ENCODE measurements around the gene MKI67. TPM values are rescaled to one million over a fixed set of nuclear protein-coding genes. Genes with fewer than 3 reads are reported as not detected.

Gene MKI67
- total RNA-seq, 1 donor from 2014 or later, result 40.6 TPM

- DNase-seq (ENCODE audit: low read depth), result no peak
- TF ChIP-seq, protein P1, sequence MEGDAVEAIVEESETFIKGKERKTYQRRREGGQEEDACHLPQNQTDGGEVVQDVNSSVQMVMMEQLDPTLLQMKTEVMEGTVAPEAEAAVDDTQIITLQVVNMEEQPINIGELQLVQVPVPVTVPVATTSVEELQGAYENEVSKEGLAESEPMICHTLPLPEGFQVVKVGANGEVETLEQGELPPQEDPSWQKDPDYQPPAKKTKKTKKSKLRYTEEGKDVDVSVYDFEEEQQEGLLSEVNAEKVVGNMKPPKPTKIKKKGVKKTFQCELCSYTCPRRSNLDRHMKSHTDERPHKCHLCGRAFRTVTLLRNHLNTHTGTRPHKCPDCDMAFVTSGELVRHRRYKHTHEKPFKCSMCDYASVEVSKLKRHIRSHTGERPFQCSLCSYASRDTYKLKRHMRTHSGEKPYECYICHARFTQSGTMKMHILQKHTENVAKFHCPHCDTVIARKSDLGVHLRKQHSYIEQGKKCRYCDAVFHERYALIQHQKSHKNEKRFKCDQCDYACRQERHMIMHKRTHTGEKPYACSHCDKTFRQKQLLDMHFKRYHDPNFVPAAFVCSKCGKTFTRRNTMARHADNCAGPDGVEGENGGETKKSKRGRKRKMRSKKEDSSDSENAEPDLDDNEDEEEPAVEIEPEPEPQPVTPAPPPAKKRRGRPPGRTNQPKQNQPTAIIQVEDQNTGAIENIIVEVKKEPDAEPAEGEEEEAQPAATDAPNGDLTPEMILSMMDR (conservative IDR thresholded peaks at IDR 0.05; ENCODE audit: low read depth, low read length), result no peak
- no peak overlapping the region for H3K4me3 ChIP-seq (ENCODE audit: low read depth, low read length)
These were observed 41.9 kb downstream of the MKI67 start for GRCh38 chr10:128084364-128084763.

DNA sequence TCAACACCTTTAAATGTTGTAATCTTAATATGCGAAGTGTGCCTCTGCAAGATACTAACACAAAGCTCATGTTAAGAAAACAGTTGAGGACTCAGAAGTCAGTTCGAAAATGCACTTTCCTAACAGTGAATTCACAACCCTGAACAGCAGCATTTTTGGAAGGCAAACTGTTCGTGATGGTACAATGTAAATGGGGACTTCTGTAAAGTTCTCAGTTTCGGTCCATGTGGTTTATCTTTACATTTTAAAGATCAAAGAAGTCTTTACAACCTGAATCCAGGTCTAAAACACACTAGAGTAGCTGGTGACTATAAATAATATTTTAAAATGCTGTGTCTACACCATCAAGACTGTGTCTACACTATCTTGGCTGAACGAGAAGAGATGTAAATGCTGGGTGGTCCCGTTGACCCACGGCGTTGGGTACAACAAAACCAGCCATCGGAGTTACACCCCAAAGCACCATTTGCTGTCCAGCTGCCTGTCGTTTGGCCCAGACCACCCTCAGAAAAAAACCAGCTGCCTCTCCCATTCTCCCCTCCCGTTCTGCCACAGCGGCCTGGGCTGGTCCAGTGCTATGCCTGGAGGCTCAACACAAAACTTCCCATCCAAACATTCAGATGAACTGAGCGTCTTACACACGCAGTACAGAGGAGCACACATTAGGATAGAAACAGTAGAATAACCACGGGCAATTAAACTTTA lies 42.9 kb downstream of the MKI67 start:
- DNase-seq (ENCODE audit: low read depth), result no peak
- TF ChIP-seq, protein P1 (conservative IDR thresholded peaks at IDR 0.05; ENCODE audit: low read depth, low read length), result no peak
- no peak overlapping the region for H3K4me3 ChIP-seq (ENCODE audit: low read depth, low read length)

- no peak overlapping the region for H3K4me3 ChIP-seq (ENCODE audit: low read depth, low read length)
- TF ChIP-seq, protein P1 (conservative IDR thresholded peaks at IDR 0.05; ENCODE audit: low read depth, low read length), result no peak
- DNase-seq (ENCODE audit: low read depth), result no peak
These were observed 44.5 kb downstream of the MKI67 start for GRCh38 chr10:128081720-128082119.

GRCh38 chr10:128081222-128081621 lies 45.0 kb downstream of the MKI67 start:
- DNase-seq (ENCODE audit: low read depth), result no peak
- TF ChIP-seq, protein P1 (conservative IDR thresholded peaks at IDR 0.05; ENCODE audit: low read depth, low read length), result no peak
- H3K4me3 ChIP-seq (ENCODE audit: low read depth, low read length), result no peak overlapping the region

DNA sequence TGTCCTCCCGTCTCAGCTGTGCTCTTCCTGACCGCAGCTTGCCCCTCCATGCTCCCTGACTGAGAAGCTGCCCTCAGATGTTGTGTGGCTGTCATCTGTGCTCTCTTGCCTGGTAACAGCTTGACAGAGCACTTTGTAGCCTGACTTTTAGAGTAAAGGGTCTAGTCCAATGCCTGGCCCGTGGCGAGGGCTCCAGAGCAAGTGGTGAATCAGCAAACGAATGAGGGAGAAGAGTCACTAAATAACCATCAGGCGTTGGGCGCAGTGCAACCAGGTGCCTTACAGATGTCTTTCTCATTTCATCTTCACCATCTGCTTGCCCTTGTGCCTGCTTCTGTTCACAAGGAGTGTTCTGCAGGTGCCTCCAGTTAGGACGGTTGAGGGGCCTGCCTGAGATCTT lies 45.6 kb downstream of the MKI67 start:
- no peak for DNase-seq (ENCODE audit: low read depth)
- TF ChIP-seq, protein P1 (conservative IDR thresholded peaks at IDR 0.05; ENCODE audit: low read depth, low read length), result no peak
- H3K4me3 ChIP-seq (ENCODE audit: low read depth, low read length), result no peak overlapping the region

- DNase-seq (ENCODE audit: low read depth), result no peak
- no peak overlapping the region for H3K4me3 ChIP-seq (ENCODE audit: low read depth, low read length)
- TF ChIP-seq, protein P1 (conservative IDR thresholded peaks at IDR 0.05; ENCODE audit: low read depth, low read length), result no peak
These were observed 46.0 kb downstream of the MKI67 start for GRCh38 chr10:128080231-128080630.
